ENCODE results near the gene S100A4.
A peak's percentile ranks its signal among the peaks of the same experiment; 100 is the strongest.
"Not testable (repeated sequence)": the region's sequence is repeated elsewhere in the genome, so short reads cannot be mapped to it uniquely, and the experiment has no call there.

The S100A4 gene

DNA sequence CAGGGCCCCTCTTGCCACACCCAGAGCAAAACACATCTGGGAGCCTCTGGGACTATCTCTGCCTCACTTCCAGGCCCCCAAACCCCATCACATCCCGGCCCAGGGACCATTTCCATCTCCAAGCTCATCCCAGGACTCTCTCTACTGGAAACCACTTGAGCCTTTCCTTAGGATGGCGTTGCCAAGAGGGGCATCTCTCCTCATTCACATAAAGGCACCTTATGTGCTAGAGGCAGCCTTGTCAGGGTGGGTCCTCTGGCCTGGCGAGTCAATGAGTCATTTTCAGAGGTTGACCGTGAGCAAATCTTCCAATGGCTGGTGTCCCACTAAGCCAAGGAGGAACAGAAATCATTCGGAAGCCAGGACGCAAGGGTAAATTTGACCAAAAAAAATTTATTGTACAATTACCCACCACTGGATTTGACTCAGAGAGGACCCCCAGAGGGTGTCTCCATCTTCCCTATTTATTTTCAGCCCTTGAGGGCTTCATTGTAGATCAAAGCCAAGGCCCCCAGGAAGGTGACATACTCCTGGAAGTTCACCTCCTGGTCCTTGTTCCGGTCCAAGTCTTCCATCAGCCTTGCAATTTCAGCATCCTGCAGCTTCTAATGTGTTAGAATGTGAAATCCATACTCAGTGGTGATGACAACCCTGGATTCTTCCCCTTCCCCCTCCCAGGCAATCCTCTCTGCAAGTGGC is 11.2 kb downstream of the S100A4 start:
- no peak for DNase-seq (ENCODE audit: low spot score)

DNA sequence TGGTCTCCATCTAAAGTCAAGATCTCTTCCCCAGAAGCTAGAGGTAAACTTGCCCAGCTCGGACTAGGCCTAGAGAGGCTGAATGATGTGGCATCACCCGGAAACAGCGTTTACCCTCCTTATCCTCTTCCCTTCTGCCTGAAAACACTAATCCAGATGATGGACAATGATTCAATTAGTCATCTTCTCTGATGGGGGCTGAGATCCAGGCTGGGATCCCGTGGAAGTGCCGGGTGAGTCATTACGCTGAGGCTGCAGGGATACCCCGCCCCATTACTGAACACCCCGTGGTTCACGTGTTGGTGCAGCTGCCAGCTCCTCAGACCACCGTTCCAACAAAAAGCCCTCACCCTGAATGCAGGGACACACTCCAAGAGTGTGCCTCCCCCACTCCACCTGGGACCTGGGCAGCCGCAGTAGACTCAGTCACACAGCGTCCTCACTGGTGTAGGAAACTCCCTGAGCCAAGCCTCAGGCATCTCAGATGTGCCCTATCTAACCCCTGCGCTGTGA is 11.9 kb downstream of the S100A4 start:
- DNase-seq (ENCODE audit: low spot score): no peak

DNA sequence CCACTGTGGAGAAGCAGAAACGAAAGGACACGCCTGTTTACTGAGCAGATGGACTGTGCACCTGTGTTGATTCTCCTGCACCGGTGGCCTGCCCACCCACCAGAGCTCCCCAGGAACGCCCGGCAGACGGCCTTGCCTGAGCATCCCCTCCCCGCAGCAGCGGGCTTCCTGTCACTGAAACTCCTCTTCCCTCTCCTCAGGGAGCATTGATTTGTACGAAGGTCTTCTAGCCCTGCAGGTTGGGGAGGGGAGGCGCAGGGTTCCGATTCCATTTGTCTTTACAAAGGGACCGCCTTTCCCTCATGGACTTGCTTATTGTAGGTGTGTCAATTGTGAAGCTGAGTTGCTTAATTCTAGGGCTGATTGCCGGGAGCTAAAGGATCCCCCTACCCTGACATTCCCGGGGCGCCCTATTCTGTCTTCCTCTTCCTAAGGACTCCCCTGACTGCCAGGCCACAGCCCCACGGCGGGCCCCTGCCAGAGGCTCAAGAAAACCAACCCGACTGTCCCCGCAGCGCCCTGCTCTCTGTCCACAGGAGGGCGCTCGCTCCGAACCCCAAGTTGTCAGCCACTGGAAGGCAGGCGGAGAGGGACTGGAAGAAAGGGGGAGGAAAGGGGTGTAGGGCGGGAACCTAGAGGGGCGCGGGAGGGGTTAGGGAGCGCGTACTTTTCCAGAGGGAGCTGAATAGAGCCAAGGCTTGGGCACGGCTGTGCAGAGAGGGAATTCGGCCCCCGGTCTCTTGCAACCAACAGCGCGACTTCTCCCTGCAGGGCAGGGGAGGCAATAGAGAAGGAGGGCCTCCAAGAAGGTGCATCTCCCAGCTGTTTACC is 12.6 kb downstream of the S100A4 start:
- DNase-seq (ENCODE audit: low spot score): no peak

DNA sequence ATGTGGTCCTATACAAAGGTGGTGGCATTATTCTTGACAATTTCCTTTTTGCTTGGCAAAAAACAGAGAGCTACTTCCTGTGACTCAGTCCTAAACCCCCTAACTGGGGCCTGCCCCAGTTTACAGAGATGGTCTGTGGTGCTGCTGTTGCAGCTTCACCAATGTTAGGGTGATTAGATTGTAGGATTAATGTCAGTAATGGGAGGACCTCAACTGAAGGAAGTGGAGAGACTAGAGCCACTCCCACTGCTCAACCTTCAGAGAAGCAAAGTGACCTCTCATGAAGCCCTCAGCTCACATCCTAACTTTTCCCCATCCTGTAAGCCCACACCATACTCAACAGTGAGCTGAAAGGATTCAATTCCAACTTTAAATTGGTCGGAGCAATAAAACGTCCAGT is 13.4 kb downstream of the S100A4 start:
- no peak for DNase-seq (ENCODE audit: low spot score)

DNA sequence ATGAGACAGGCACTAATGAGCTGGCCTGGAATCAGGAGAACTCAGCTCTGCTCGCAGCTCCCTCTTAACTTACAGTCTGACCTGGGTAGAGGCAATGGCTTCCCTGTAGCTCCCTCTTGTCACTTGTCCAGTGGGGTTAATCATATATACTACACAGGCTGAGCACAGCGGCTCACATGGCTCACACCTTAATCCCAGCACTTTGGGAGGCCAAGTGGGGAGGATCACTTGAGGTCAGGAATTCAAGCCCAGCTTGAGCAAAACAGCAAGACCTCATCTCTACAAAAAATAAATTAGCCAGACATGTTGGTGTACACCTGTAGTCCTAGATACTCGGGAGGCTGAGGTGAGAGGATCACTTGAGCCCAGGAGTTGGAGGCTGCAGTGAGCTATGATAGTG is 14.0 kb downstream of the S100A4 start:
- DNase-seq (ENCODE audit: low spot score): no peak

DNA sequence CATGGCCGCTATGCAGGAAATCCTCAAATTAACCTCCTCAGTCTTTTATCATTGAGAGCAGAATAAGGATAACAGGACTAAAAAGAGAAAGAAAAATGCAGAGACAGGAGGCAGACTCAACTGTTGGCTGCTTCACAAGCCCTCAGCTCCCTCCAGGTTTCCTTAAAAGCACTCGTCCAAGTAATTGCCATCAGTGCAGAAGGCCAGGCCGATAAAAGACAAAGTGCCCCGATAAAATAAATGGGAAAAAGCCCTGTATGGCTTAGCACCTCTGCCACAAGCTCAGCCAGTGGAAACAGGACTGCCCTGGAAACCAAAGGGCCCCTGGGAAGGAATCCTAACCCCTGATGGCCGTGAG is 17.9 kb downstream of the S100A4 start:
- DNase-seq (ENCODE audit: low spot score): no peak

DNA sequence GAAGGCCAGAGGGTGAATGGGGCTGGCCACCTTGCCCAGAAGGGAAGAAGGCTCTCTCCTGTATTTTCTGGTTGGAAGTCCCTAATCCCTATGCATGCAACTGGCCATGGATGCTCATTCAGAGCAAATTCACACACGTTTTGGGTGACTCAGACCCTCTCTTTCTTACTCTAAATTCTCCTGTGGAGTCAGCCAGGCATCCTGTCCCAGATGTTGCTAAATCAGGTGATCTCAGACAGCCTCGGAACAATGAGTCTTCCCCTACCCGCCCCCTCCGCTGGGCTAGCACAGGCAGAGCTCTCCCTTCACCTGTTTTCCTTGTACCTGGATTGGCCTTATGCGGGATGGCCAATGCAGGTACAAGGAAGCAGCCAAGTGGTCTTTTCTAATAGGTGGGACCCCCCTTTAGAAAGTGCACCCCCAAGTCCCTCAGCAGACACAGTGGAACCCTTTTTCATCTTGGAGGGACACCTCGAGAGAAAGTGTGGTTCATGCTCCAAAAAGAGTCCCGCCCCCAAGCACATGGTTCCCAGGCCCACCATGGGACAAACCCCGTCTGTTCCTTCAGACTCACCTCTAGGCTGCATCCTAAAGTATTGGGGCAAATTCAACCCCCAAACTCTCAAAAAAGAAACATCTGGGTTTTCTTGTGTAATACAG is 18.5 kb downstream of the S100A4 start:
- DNase-seq (ENCODE audit: low spot score): no peak

DNA sequence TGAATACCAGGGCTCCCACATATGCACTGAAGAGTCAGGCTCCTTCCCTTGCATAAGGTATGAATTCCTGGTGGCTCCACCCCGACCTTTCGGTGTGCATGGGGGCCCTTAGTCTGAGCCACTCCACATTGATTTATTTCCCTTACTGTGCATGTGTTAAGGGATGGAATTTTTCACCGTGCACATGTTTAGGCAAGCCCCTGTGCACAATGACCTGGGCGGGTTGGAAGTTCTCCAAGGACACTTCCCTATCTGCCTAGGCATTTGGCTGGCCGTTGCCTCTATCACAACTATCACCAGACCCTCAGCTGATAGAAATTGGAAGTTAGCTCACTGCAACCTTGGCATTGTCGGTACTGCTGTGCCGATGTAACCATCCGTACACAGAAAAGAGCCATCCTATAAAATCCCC is 19.5 kb downstream of the S100A4 start:
- no peak for DNase-seq (ENCODE audit: low spot score)

DNA sequence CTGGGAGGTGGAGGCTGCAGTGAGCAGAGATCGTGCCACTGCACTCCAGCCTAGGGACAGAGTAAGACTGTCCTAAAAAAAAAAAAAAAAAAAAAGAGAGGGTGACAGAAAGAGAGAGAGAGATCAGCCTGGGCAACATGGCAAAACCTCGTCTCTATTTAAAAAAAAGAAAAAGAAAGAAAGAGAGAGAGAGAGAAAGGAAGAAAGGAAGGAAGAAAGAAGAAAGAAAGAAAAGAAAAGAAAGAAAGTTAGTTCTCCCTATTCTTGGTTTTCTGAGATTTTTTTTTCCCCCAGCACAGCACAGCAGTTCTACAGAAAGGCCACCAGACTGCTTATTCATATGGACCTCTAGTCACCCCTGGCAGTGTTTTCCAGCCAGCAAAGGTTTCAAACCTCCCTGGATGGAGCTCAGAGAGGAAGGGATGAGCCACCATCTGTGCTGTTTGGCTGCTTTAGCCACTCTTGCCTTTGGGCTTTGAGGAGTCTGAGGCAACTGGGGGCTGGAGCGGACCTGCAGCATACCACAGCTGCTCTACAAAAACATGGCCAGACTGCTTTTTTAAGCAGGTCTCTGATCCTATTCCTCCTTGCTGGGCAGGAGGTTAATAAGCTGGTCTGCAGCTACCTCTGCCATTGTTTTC is 20.4 kb downstream of the S100A4 start:
- DNase-seq (ENCODE audit: low spot score): no peak

DNA sequence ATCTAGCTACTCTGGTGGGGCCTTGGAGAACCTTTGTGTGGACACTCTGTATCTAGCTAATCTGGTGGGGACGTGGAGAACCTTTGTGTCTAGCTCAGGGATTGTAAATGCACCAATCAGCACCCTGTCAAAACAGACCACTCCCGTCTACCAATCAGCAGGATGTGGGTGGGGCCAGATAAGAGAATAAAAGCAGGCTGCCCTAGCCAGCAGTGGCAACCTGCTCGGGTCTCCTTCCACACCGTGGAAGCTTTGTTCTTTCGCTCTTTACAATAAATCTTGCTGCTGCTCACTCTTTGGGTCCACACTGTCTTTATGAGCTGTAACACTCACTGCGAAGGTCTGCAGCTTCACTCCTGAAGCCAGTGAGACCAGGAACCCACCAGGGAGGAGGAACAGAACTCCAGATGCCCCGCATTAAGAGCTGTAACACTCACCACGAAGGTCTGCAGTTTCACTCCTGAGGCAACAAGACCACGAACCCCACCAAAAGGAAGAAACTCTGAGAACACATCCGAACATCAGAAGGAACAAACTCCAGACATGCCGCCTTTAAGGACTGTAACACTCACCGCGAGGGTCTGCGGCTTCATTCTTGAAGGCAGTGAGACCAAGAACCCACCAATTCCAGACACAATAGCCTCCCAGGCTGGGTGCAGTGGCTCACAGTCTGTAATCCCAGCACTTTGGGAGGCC is 23.1 kb downstream of the S100A4 start:
- not testable (repeated sequence) for DNase-seq (ENCODE audit: low spot score)

DNA sequence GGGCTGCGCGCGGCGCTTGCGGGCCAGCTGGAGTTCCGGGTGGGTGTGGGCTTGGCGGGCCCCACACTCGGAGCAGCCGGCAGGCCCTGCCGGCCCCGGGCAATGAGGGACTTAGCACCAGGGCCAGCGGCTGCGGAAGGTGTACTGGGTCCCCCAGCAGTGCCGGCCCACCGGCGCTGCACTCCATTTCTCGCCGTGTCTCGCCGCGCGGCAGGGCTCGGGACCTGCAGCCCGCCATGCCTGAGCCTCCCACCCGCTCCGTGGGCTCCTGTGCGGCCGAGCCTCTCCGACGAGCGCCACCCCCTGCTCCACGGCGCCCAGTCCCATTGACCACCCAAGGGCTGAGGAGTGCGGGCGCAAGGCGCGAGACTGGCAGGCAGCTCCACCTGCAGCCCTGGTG is 23.8 kb downstream of the S100A4 start:
- DNase-seq (ENCODE audit: low spot score): not testable (repeated sequence)

DNA sequence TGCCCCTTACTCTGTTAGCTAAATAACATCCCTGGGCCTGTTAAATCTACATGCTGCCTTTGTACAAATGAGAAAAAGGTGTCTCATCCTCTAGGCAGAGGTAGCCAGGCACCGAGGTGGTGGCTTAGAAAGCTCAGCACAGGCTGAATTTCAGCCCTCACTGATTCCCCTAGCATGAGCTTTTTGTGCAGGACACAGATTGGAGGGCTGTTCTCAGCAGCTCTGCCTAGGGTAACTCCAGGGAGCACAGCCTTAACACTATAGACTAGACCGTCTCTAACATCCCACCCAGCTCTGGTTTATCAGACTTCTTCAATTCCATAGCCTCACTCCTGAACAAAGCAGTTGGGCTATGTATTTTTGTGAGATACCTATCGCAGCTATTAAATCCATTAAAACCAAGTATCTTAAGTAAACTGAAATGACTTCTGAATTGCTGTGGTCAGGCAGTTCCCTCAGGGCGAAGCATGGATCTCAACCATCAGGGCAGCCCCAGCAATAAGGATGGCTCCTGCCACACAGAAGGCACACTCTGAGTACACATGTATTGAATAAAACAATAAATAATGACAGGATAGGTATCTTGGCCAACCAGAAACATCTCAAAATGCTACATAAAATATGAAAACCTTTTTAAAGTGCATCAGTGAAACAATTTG is 24.7 kb downstream of the S100A4 start:
- no peak for DNase-seq (ENCODE audit: low spot score)

DNA sequence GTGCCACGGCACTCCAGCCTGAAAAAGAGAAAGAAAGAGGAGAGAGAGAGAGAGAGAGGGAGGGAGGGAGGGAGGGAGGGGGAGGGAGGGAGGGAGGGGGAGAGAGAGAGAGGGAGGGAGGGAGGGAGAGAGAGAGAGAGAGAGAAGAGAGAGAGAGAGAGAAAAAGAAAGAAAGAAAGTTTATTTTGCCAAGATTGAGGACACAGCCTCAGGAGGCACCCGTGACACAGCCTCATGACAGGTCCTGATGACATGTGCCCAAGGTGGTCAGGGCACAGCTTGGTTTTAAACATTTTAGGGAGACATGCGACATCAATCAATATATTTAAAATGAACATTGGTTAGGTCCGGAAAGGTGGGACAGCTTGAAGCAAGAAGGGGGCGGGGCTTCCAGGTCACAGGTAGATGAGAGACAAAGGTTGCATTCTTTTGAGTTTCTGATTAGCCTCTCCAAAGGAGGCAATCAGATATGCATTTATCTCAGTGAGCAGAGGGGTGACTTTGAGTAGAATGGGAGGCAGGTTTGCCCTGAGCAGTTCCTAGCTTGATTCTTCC is 25.4 kb downstream of the S100A4 start:
- DNase-seq (ENCODE audit: low spot score): not testable (repeated sequence)

DNA sequence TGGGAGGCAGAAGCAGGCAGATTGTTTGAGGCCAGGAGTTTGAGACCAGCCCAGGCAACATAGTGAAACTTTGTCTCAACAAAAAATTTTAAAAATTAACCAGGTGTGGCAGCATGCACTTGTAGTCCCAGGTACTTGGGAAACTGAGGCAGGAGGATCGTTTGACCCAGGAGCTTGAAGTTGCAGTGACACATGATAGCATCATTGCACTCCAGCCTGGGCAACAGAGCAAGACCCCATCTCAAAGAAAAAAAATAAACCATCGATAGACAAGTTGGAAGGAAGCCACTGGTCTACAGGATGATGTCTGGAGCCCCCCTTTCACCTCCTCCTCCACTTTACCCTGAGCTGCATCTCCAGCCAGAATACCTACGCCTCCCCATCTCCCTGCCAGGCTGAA is 26.4 kb downstream of the S100A4 start:
- no peak for DNase-seq (ENCODE audit: low spot score)

DNA sequence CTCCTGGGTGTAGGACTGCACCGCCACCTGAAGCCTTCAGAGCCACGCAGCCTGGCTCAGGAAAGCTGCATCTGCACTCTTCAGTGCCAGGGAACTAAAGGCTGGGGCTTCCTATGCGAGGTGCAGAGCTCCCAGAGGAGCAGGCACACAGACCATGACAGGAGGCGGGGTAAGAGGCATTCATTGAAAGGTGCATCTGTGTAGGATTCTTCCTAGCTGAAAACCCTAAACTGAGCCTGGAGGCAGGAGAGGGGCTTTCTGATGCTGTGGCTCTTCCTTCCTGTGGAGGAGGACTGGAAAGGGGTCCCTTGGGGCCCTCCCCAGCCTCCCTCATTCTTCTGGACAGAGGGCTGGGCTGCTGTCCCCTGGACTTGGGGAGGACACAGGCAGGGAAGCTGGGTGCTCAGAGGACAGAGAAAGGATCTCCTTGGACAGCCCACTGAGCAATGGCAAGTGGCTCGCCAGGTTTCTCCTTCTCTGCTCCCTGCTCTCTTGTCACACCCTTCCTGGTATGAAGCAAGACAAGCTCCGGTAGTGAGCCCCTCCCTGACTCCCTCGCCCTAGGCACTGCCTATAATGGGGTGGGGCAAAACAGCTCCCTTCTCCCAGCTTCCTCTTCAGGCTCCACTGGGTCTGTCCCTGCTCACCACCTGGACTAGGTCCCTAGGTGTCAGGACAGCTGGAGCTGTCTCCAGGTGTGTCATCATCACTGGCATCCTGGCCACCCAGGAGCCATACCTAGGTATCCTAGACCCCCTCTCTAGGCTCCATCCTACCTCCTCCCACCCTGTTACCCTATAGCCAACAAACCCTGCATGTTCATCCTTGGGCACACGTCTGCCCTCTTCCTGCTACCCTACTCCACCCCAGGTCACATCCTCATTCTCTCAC is 29.9 kb downstream of the S100A4 start:
- no peak for DNase-seq (ENCODE audit: low spot score)

DNA sequence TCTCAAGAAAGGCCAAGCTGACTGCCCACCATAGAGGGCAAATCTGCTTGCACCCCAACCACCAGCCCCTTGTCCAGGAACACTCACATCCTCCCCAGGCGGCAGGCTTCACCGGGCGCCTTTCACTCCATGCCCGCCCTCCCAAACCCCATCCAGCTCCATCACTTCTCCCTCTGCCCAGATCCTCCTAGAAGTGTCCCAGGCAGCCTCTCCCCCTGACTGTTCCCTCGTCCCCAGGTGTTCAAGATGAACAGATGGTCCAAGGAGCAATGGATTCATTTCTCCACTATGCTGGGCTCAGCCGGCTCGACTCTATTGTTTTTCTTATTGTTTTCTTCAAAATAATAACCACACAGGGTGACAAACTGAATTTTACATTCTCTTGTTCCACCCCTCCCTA is 31.9 kb downstream of the S100A4 start:
- no peak for DNase-seq (ENCODE audit: low spot score)

DNA sequence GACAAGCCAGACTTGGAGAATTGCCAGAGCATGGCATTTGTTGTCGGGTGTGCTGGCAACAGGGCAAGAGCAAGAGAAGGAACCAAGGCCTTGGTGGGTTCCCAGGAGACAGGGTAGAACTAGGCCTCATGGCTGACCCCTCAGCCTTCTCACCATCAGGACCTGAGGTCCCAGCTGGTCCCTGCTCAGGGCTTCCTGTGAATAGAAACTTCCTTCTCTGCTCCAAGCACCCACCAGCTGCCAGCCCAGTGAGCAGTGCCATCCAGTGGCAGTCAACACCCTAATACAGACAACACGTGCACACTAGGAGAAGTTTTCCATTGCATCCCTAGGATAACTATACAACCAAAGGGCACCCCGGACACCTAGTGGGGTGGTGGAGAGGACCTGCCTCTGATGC is 32.6 kb downstream of the S100A4 start:
- DNase-seq (ENCODE audit: low spot score): no peak

DNA sequence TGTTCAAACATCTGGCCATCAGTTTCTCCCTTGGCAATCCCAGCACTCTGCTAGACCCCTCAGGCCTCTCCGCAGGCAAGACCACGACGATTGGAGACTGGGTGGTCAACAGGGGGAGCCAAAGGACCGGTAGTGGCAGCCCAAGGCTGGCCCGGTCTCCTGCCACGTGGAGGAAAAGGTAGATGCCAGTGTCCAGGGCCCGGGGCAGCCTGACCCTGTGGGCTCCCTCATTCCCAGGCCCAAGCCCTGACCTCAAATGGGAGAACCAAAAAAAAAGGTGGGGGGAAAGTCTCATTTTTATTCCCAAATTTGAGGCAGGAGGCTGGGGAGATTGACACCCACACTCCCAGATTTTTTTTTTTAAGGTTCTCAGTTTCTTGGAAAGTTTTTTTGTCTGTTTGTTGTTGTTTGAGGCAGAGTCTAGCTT is 34.6 kb downstream of the S100A4 start:
- DNase-seq (ENCODE audit: low spot score): peak; percentile 83

DNA sequence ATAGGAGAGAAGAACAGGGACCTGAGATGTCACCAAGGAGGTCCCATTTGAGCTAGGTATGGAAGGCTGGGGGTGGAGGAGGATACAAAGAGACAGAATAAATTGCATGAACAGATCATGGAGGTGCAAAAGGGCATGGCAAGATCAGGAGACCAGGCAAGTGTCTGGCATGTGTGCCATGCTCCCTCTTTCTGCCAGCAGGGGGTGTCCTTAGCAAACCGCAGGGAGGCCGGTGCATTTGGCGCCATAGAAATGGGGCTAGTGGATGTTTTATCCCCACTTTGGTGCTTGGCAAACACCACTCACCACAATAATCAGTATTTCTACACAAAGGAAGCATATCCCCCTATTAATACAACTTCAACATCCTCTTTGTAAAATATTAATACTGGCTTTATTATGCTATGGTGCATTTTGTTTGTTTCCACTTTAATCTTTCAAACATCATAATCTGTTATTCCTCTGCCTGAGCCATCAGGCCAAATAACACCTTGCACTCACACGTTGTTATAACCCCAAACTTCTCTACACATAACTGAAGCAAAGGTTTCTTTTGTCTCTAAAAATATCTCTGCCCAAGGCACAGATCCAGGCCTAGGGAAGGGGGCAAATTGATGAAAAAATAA is 35.8 kb downstream of the S100A4 start:
- DNase-seq (ENCODE audit: low spot score): peak; percentile 61
